ENCODE data around the gene BCAS1. TPM values are rescaled to one million over a fixed set of nuclear protein-coding genes. Genes with fewer than 3 reads are reported as not detected.

The BCAS1 gene
- total RNA-seq, 1 donor from 2014 or later: 10.7 TPM

DNA sequence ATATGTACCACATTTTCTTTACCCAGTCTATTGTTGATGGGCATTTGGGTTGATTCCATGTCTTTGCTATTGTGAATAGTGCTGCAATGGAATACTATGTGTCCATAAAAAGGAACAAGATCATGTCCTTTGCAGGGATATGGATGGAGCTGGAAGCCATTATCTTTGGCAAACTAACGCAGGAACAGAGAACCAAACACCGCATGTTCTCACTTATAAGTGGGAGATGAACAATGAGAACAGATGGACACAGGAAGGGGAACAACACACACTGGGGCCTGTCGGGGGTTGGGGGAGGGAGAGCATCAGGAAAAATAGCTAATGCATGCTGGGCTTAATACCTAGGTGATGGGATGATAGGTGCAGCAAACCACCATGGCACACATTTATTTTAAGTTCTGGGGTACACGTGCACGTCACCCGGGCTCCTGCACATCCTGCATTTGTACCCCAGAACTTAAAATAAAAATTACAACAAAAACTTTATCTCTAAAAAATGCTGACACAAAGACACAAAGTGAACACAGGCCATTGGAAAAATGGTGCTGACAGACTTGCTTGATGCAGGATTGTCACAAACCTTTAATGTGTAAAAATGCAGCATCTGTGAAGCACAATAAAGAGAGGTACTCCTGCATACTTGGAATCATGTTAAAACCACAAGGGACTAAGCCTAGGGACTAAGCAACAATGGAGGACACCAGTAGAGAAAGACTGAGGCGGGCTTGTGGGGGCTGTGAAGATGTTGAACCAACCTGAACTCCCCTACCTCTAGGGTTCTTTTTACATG lies 48.8 kb downstream of the BCAS1 start:
- no peak for TF ChIP-seq CTCF (conservative IDR thresholded peaks at IDR 0.05)
- Mint-ChIP-seq H3K4me3 (no peak overlapping the region), H3K4me1 (ENCODE audit: unreplicated experiment) (peaks cover 24% of the 10 kb centered on the region), H3K9me3 (no peaks in the 10 kb centered on the region), H3K36me3 (no peaks in the 10 kb centered on the region), H3K27me3 (no peaks in the 10 kb centered on the region), H3K27ac (no peak overlapping the region)
- DNase-seq (ENCODE audit: extremely low spot score, unreplicated experiment): no peak

- Mint-ChIP-seq H3K27ac (no peak overlapping the region), H3K4me3 (no peak overlapping the region), H3K27me3 (no peaks in the 10 kb centered on the region), H3K36me3 (no peaks in the 10 kb centered on the region), H3K9me3 (no peaks in the 10 kb centered on the region), H3K4me1 (ENCODE audit: unreplicated experiment) (peaks cover 28% of the 10 kb centered on the region)
- DNase-seq (ENCODE audit: extremely low spot score, unreplicated experiment): no peak
- no peak for TF ChIP-seq CTCF (conservative IDR thresholded peaks at IDR 0.05)
These were observed 49.5 kb downstream of the BCAS1 start for GRCh38 chr20:54020868-54021267.

GRCh38 chr20:54020348-54020747 lies 50.0 kb downstream of the BCAS1 start:
- Mint-ChIP-seq H3K4me1 (ENCODE audit: unreplicated experiment) (peaks cover 28% of the 10 kb centered on the region), H3K4me3 (no peak overlapping the region), H3K27ac (no peak overlapping the region), H3K27me3 (no peaks in the 10 kb centered on the region), H3K36me3 (no peaks in the 10 kb centered on the region), H3K9me3 (no peaks in the 10 kb centered on the region)
- no peak for TF ChIP-seq CTCF (conservative IDR thresholded peaks at IDR 0.05)
- DNase-seq (ENCODE audit: extremely low spot score, unreplicated experiment): no peak

- no peak overlapping the region for H3K27ac Mint-ChIP-seq
- H3K36me3 Mint-ChIP-seq: no peaks in the 10 kb centered on the region
- no peak for DNase-seq (ENCODE audit: extremely low spot score, unreplicated experiment)
- H3K9me3 Mint-ChIP-seq: no peaks in the 10 kb centered on the region
- no peaks in the 10 kb centered on the region for H3K27me3 Mint-ChIP-seq
- peaks cover 31% of the 10 kb centered on the region for H3K4me1 Mint-ChIP-seq (ENCODE audit: unreplicated experiment)
- no peak overlapping the region for H3K4me3 Mint-ChIP-seq
- no peak for TF ChIP-seq CTCF (conservative IDR thresholded peaks at IDR 0.05)
These were observed 50.8 kb downstream of the BCAS1 start for GRCh38 chr20:54019585-54019984.

- Mint-ChIP-seq H3K4me1 (ENCODE audit: unreplicated experiment) (peaks cover 34% of the 10 kb centered on the region), H3K4me3 (no peak overlapping the region), H3K27ac (no peak overlapping the region), H3K36me3 (no peaks in the 10 kb centered on the region), H3K27me3 (no peaks in the 10 kb centered on the region), H3K9me3 (no peaks in the 10 kb centered on the region)
- TF ChIP-seq CTCF (conservative IDR thresholded peaks at IDR 0.05): no peak
- no peak for DNase-seq (ENCODE audit: extremely low spot score, unreplicated experiment)
These were observed 51.3 kb downstream of the BCAS1 start for GRCh38 chr20:54019127-54019526.
